Neural cell (in vitro differentiated cells): ENCODE results near the gene RAP1GDS1. TPM values are rescaled to one million over a fixed set of nuclear protein-coding genes. Genes with fewer than 3 reads are reported as not detected.

Experiments
- H2AFZ ChIP-seq: fragments of 200-600, 300-800 bp; sonication (generic), shearing (Covaris generic); 2 replicates; pipeline ENCODE4 v1.6.0; 2014; ENCODE audit warnings: low read depth, mild to moderate bottlenecking, antibody characterized with exemption, low read length, moderate library complexity
- H3F3A ChIP-seq: fragments of 200-600 bp; shearing (Covaris generic); 2 replicates; pipeline ENCODE4 v1.6.1; 2016; ENCODE audit warnings: mild to moderate bottlenecking, moderate library complexity, mixed read lengths, antibody characterized with exemption, low read length; ENCODE audit not compliant: insufficient read depth, poor library complexity, severe bottlenecking
- H3K27ac ChIP-seq: fragments of 200-600, 300-800 bp; sonication (generic), shearing (Covaris generic); 2 replicates; pipeline ENCODE4 v1.5.1; 2014; ENCODE audit warnings: mild to moderate bottlenecking, low read length, moderate library complexity
- H3K27me3 ChIP-seq: fragments of 300-800, 200-600 bp; sonication (generic), shearing (Covaris generic); 2 replicates; pipeline ENCODE4 v1.6.0; 2014; ENCODE audit warnings: mild to moderate bottlenecking, low read depth, low read length, moderate library complexity; ENCODE audit not compliant: insufficient read depth
- H3K36me3 ChIP-seq: fragments of 300-800, 200-600 bp; sonication (generic), shearing (Covaris generic); 2 replicates; pipeline ENCODE4 v1.5.1; 2014; ENCODE audit warnings: mild to moderate bottlenecking, antibody characterized with exemption, low read length, moderate library complexity; ENCODE audit not compliant: insufficient read depth
- H3K4me2 ChIP-seq: fragments of 300-800, 200-600 bp; sonication (generic), shearing (Covaris generic); 2 replicates; pipeline ENCODE4 v1.6.0; 2014; ENCODE audit warnings: mild to moderate bottlenecking, low read length
- H3K4me3 ChIP-seq: fragments of 300-800, 200-600 bp; sonication (generic), shearing (Covaris generic); 2 replicates; pipeline ENCODE4 v1.5.1; 2014; ENCODE audit warnings: mild to moderate bottlenecking, low read length, moderate library complexity
- H3K79me2 ChIP-seq: fragments of 200-600 bp; shearing (Covaris generic); replicated peaks from 2 replicates; pipeline ENCODE4 v1.6.0; 2014; ENCODE audit warnings: mild to moderate bottlenecking, low read length, moderate library complexity; ENCODE audit not compliant: insufficient read depth
- H3K9ac ChIP-seq: fragments of 300-800, 200-600 bp; sonication (generic), shearing (Covaris generic); 2 replicates; pipeline ENCODE4 v1.6.1; 2016; ENCODE audit warnings: mild to moderate bottlenecking, low read length, mixed read lengths
- H3K9me2 ChIP-seq: fragments of 200-600 bp; shearing (Covaris generic); 2 replicates; pipeline ENCODE4 v1.6.1; 2016; ENCODE audit warnings: mild to moderate bottlenecking, low read length, mixed read lengths; ENCODE audit not compliant: insufficient read depth
- H3K9me3 ChIP-seq: fragments of 200-600, 300-800 bp; sonication (generic), shearing (Covaris generic); 2 replicates; pipeline ENCODE4 v1.6.1; 2016; ENCODE audit warnings: mild to moderate bottlenecking, mixed run types, low read length, moderate library complexity, mixed read lengths
- H4K20me1 ChIP-seq: fragments of 200-600 bp; shearing (Covaris generic); 2 replicates; pipeline ENCODE4 v1.6.1; 2016; ENCODE audit warnings: mild to moderate bottlenecking, mixed run types; ENCODE audit not compliant: insufficient read depth
- EP300 ChIP-seq: fragments of 450-650 bp; conservative IDR thresholded peaks from 2 replicates; pipeline ENCODE4 v1.6.1; 2014; ENCODE audit warnings: antibody characterized with exemption, mild to moderate bottlenecking, moderate library complexity; ENCODE audit not compliant: poor library complexity, severe bottlenecking
- EZH2 ChIP-seq: fragments of 200-600, 300-800 bp; shearing (Covaris generic), sonication (generic); IDR thresholded peaks from 2 replicates; pipeline ENCODE4 v1.6.1; 2014; ENCODE audit warnings: antibody characterized with exemption, low read length, borderline replicate concordance, mild to moderate bottlenecking; ENCODE audit not compliant: insufficient read depth, poor library complexity, severe bottlenecking
- MXI1 ChIP-seq: fragments of 450-650 bp; conservative IDR thresholded peaks from 2 replicates; pipeline ENCODE4 v1.6.1; 2014; ENCODE audit warnings: antibody characterized with exemption, mild to moderate bottlenecking; ENCODE audit not compliant: poor library complexity, severe bottlenecking
- POLR2AphosphoS5 ChIP-seq: IDR thresholded peaks from 2 replicates; pipeline ENCODE4 v1.6.1; 2012
- RAD21 ChIP-seq: fragments of 450-650 bp; conservative IDR thresholded peaks from 2 replicates; pipeline ENCODE4 v1.6.1; 2014; ENCODE audit warnings: antibody characterized with exemption, mild to moderate bottlenecking, moderate library complexity
- SMC3 ChIP-seq: fragments of 450-650 bp; conservative IDR thresholded peaks from 2 replicates; pipeline ENCODE4 v1.6.1; 2014; ENCODE audit warnings: antibody characterized with exemption, mild to moderate bottlenecking, moderate library complexity; ENCODE audit not compliant: poor library complexity
- TAF1 ChIP-seq: IDR thresholded peaks from 2 replicates; pipeline ENCODE4 v1.6.1; 2012; ENCODE audit warnings: low read depth
- polyA plus RNA-seq: library from polyadenylated mRNA; depleted of rRNA; stranded (reverse); fragments of >200 nt; gene quantifications from 2 replicates; pipeline ENCODE4 v1.2.3, GENCODE V29; 2014
- TF ChIP-seq, protein P1 (sequence below): IDR thresholded peaks from 2 replicates; pipeline ENCODE4 v1.6.1; 2012; ENCODE audit warnings: borderline replicate concordance
- TF ChIP-seq, protein P2 (sequence below): fragments of 450-650 bp; IDR thresholded peaks from 2 replicates; pipeline ENCODE4 v1.5.1; 2014; ENCODE audit warnings: antibody characterized with exemption, mild to moderate bottlenecking, moderate library complexity; ENCODE audit not compliant: poor library complexity, severe bottlenecking

RAP1GDS1 gene
- polyA plus RNA-seq, 1 donor from 2014 or later, result 41.1 TPM

- TF ChIP-seq, protein P1, sequence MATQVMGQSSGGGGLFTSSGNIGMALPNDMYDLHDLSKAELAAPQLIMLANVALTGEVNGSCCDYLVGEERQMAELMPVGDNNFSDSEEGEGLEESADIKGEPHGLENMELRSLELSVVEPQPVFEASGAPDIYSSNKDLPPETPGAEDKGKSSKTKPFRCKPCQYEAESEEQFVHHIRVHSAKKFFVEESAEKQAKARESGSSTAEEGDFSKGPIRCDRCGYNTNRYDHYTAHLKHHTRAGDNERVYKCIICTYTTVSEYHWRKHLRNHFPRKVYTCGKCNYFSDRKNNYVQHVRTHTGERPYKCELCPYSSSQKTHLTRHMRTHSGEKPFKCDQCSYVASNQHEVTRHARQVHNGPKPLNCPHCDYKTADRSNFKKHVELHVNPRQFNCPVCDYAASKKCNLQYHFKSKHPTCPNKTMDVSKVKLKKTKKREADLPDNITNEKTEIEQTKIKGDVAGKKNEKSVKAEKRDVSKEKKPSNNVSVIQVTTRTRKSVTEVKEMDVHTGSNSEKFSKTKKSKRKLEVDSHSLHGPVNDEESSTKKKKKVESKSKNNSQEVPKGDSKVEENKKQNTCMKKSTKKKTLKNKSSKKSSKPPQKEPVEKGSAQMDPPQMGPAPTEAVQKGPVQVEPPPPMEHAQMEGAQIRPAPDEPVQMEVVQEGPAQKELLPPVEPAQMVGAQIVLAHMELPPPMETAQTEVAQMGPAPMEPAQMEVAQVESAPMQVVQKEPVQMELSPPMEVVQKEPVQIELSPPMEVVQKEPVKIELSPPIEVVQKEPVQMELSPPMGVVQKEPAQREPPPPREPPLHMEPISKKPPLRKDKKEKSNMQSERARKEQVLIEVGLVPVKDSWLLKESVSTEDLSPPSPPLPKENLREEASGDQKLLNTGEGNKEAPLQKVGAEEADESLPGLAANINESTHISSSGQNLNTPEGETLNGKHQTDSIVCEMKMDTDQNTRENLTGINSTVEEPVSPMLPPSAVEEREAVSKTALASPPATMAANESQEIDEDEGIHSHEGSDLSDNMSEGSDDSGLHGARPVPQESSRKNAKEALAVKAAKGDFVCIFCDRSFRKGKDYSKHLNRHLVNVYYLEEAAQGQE, result no peak
- TF ChIP-seq RAD21, result no peak
- TF ChIP-seq MXI1, result no peak
- TF ChIP-seq, protein P2, sequence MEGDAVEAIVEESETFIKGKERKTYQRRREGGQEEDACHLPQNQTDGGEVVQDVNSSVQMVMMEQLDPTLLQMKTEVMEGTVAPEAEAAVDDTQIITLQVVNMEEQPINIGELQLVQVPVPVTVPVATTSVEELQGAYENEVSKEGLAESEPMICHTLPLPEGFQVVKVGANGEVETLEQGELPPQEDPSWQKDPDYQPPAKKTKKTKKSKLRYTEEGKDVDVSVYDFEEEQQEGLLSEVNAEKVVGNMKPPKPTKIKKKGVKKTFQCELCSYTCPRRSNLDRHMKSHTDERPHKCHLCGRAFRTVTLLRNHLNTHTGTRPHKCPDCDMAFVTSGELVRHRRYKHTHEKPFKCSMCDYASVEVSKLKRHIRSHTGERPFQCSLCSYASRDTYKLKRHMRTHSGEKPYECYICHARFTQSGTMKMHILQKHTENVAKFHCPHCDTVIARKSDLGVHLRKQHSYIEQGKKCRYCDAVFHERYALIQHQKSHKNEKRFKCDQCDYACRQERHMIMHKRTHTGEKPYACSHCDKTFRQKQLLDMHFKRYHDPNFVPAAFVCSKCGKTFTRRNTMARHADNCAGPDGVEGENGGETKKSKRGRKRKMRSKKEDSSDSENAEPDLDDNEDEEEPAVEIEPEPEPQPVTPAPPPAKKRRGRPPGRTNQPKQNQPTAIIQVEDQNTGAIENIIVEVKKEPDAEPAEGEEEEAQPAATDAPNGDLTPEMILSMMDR, result no peak
- Histone ChIP-seq H2AFZ (no peak overlapping the region), H3F3A (no peaks in the 10 kb centered on the region), H3K9ac (no peak overlapping the region), H3K27ac (no peak overlapping the region), H3K36me3 (no peaks in the 10 kb centered on the region), H3K27me3 (no peaks in the 10 kb centered on the region), H3K4me2 (no peak overlapping the region), H3K79me2 (no peaks in the 10 kb centered on the region), H3K4me3 (no peak overlapping the region), H3K9me2 (no peaks in the 10 kb centered on the region), H3K9me3 (no peaks in the 10 kb centered on the region), H4K20me1 (no peaks in the 10 kb centered on the region)
Observed at GRCh38 chr4:98470831-98471230, 209.6 kb downstream of the RAP1GDS1 start.

DNA sequence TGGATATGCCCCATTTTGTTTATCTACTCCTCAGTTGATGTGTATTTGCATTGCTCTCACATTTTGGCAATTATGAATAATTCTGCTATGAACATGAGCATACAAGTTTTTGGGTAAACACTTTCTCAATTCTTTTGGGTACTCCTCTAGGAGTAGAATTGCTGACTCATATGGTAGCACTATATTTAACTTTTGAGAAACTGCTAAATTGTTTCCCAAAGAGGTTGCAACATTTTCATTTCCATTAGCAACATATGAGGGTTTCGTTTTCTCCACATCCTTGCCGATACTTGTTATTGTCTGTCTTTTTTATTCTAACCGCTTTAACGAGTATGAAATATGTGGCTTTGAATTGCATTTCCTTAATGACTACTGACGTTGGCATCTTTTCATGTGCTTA lies 211.9 kb downstream of the RAP1GDS1 start:
- H3K9me3 ChIP-seq, result no peaks in the 10 kb centered on the region
- H3K27ac ChIP-seq, result no peak overlapping the region
- H3K36me3 ChIP-seq, result no peaks in the 10 kb centered on the region
- H3K9ac ChIP-seq, result no peak overlapping the region
- no peaks in the 10 kb centered on the region for H4K20me1 ChIP-seq
- H3K27me3 ChIP-seq, result no peaks in the 10 kb centered on the region
- H3K4me3 ChIP-seq, result no peak overlapping the region
- H3K4me2 ChIP-seq, result no peak overlapping the region
- H3F3A ChIP-seq, result no peaks in the 10 kb centered on the region
- TF ChIP-seq POLR2AphosphoS5 (no peak), TAF1 (no peak), RAD21 (no peak), SMC3 (no peak), MXI1 (no peak), EP300 (no peak), EZH2 (no peak)
- TF ChIP-seq, protein P1, result no peak
- TF ChIP-seq, protein P2, result no peak
- no peak overlapping the region for H2AFZ ChIP-seq
- no peaks in the 10 kb centered on the region for H3K9me2 ChIP-seq
- no peaks in the 10 kb centered on the region for H3K79me2 ChIP-seq
